ENCODE data around the gene TSGA10IP.

The TSGA10IP gene

DNA sequence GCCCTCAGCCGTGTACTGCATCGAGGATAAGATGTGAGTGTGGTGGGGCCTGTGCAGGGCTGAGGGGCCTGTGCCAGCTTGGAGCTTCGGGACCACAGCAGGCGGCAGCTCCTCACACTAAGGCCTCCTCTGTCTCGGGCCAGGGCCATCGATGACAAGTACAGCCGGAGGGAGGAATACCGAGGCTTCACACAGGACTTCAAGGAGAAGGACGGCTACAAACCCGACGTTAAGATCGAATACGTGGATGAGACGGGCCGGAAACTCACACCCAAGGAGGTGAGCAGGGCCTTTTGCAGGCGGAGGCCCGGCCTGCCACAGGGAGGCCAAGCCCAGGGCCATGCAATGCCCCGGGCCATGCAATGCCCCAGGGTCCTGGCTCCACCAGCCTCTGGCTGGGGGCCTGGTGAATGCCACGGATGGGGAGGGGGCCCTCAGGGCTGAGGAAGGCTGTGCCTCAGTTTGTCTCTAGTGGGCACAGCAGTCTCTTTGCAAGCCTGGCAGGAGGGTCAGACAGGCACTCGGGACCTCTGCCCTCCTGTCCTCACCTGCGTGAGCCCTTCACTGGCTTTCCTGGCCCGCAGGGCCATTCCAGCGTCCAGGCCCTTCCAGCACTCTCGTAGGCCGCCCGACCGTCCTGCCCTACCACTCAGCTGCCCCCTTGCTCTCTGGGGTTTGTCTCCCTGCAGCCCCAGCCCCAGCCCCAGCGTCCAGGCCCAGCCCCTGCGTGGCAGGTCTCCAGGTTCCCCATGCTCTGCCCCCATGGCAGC, 32.5 kb downstream of the TSGA10IP start:
- DNase-seq: no peak

DNA sequence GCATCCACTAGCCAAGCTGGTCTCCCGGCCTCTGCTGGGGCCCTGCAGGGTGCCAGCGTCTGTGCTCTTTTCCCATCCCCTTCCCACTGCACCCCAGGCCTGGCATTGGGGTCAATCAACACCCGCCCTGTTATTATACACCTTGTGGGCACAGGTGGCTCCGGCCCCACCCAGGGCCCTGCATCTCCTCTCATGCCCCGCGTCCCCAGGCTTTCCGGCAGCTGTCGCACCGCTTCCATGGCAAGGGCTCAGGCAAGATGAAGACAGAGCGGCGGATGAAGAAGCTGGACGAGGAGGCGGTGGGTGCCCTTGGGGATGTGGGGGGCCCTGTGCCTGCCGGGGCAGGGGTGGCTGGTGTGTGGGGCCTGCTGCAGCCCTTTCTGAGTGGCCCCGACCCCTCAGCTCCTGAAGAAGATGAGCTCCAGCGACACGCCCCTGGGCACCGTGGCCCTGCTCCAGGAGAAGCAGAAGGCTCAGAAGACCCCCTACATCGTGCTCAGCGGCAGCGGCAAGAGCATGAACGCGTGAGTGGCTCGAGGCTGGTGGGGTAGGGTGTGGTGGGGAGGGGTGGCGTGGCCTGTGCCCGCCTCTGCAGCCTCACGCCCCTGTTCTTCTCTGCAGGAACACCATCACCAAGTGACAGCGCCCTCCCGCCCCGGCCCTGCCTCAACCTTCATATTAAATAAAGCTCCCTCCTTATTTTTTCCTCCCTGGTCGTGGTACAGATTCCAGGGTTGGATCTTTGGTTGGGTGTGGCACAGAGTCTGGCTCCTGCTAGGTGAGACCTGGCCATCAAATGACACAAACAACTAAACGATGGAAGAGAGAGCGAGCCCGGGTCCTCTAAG, 33.3 kb downstream of the TSGA10IP start:
- DNase-seq: no peak

DNA sequence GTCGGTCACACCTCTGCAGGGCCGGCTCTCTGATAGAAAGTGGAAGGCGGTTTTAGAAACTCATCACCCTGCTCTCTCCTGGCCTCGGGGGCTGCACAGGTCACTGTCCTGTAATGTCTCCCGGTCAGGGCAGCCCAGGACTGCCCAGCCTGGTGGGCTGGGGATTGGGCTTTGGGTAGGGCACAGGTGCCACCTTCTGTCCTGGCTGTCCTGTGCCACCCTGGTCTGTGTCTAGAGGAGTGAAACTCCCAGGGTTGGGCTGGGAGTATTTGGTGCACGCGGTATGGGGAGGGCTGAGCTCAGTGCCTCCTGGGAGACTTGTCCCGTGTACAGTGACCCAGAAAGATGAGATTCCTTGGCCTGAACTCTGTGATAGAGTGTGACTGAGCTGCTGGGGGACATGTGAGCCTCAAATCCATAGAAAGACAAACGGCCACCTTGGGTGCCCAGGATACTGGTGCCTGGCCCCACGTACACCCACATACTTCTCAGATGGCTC, 34.0 kb downstream of the TSGA10IP start:
- no peak for DNase-seq

DNA sequence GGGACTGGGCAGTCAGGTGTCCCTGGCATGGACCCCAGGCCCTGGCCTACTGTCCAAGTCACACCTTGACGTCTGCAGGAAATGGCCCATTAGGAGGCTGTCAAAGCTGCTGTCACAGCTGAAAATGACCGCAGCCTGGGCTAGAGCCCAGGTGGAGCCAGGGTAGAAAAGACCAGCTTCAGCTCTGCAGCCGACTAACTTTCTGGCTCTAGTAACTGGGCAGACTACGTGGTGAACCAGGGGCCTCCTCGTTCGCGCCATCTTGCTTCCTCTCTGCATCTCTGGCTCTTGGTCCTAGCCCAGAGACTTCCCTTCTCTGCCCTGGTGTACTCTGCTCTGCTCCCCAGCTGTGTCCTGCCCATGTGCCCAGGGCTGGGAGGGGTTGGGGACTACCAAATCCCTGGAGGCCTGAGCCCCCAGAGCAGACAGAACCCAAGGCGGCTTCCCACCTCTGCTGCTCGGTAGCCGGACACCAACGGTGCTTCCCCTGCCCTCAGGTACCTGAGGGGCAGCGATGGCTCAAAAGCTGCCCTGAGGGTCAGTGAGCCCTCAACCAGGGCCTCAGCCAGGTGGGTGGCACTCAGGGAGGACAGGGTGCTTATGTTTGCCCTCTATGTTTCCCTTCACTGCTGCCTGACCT, 35.9 kb downstream of the TSGA10IP start:
- DNase-seq: no peak

DNA sequence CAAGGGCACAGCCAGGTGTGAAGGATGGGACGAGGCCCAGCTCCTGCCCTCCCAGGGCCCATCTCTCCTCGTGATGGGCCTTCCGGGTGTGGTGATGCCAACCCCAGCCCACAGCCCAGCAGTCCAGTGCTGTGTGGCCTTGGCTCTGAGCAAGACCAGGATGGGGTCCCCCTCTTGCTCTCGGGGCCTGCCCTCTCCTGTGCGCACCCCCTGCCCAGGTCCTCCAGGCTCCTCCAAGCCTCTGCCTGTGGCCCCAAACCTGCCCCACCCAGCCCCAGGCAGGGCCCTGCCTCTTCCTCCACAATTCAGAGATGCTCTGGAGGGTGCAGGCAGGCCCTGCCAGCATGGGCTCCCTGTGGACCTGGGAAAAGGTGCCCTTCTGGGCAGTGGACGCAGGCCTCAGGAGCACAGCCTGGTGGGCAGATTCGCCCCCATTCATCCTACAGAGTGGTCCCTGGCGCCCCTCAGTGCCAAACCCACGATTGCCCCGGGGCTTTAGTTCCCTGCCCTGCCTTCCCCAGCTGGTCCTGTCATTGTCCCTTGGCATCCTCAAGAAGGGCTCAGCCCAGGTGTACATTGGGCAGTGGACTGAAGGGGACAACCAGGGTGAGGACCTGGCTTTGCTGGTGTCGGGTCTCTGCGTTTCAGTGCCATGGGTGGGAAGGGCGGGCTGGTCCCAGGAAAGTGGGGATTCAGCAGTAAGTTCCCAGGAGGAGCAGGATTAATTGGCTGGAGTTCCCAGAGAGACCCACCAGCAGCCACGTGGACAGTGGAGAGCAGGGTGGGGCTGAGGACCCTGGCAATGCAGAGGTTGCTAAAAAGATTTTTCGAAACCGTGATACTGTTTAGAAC, 36.9 kb downstream of the TSGA10IP start:
- no peak for DNase-seq

DNA sequence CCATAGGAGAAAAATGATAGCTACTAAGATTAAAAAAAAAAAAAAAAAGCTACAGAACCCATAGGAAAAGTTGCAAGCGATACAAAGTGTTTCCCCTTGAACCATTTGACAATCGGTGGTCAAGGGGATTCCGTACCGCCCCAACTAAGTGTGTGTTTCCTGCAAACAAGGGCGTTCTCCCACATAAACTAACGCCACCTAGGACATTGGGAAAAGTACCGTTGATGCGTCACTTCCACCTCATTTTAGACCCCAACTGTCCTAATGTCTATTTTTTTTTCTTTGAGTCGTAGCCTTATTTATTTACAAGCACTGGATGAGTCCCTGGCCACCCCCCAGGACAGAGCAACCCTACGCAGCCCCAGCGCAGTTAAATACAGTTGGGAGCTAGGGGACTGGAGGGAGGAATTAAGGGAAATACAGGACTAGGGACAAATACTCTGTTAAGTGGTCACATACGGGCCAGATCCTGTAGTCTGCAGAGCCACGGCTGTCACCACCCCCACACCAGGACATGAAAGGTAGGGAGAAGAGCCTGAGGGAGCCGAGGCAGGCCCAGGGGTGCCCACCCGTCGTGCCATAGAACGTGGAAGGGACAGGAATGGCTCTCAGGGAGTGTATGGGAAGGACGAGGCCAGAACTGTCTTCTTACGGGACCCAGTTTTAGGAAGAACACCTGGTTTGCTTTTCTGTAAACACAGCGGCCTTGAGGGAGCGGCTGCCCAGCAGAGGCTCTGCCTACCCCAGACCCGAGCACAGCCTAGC, 37.7 kb downstream of the TSGA10IP start:
- no peak for DNase-seq

DNA sequence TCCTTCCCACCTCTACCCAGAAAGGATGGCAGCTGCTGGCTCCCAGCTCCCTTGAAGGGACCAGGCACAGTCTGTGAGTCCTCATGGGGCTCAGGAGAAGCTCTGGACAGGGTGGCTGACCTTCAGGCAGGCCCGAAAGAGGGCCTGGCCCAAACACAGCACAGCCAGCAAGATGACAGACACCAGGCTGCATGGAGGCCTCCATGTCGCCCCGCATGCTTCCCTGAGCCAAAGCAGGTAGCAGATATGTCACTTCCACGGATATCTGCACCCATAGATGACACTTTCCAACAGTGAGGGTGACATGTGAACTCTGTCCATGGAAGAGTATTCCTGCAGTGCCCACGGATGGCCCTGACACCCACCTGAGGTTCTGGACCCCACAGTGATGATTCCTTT, 38.3 kb downstream of the TSGA10IP start:
- DNase-seq: no peak

DNA sequence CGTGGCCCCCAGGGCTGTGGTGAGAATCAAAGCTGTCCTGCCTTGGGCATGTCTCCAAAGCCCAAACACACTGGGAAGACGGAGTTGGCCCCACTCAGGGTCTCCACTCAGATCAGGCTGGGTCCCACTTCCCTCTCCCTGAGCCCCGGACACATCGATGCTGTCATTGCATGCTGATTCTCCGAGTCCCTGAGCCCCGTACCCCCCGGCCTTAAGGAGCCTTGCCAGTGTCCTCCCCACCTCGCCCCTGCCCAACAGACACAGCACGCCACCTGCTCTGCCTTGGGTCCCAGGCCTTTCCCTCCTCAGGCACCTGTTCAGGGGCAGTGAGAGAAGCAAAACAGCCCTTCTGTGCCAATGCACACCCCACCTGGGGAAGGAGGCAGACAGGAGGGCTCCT, 42.1 kb downstream of the TSGA10IP start:
- DNase-seq: no peak

DNA sequence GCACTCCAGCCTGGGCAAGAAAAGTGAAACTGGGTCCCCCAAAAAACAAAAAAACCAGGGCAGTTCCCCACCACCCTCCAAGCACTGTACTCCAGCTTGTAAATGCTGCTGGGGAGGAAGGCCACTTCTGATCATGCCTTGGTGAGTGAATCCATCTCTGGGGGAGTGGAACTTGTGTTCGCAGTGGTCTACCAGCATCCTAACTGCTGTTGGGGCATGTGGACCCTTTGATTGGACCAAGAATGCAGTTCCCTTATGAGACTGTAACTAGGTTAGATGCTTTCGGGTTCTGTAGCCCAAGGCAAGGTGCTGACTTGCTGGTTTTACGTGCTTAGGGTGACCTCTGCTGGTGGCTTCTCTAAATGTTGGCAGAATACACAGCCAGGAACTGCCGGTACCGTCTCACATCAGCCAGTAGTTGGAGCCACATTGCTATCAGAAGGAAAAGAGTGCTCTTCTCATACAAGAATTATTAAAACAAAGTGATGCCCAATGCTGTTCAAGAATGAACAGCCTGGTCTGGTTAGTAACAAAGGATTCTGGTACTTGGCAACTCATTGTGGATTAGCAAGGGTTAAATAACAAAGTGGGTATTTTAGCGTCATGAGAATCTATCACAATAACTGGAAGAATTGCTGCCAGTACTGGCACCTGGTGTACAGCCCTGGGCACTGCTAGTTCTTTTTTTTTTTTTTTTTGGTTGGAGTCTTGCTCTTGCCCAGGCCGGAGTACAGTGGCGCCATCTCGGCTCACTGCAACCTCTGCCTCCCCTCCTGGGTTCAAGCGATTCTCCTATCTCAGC, 43.7 kb downstream of the TSGA10IP start:
- DNase-seq: peak; percentile 96

DNA sequence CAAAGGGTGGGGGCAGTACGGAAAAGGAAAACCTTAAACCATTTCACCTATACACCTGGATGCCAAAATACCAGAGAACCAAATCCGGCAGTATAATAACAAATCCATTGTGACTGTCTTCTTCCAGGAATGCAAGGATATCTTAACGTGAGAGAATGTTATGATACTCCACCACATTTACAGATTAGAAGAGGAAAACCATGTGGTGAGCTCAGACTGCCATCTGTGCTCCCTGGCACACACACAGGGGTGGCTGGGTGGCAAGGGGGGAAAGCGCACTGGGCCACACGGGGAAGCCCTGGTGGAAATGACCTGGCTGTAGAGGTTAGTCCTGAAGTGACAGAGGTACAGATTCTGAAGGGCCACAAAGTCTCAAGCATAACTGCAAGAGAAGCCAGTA, 46.8 kb downstream of the TSGA10IP start:
- no peak for DNase-seq

DNA sequence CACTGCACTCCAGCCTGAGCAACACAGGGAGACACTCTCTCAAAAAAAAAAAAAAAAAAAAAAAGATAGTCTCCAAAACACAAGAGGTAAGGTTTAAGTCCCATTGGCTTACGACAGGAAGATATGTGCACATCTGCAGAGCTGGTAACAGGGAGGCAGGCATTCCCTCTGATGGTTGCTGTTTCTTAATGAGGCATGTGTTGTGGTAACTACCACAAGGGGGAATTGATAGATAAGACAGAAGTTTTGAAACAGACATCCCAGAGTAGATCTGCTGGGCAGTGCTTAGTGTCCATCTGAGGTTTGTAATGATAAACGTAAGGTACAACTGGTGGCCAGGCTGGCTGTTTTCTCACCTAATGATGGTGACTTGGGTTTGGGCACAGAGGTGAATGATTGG, 52.0 kb downstream of the TSGA10IP start:
- DNase-seq: no peak

DNA sequence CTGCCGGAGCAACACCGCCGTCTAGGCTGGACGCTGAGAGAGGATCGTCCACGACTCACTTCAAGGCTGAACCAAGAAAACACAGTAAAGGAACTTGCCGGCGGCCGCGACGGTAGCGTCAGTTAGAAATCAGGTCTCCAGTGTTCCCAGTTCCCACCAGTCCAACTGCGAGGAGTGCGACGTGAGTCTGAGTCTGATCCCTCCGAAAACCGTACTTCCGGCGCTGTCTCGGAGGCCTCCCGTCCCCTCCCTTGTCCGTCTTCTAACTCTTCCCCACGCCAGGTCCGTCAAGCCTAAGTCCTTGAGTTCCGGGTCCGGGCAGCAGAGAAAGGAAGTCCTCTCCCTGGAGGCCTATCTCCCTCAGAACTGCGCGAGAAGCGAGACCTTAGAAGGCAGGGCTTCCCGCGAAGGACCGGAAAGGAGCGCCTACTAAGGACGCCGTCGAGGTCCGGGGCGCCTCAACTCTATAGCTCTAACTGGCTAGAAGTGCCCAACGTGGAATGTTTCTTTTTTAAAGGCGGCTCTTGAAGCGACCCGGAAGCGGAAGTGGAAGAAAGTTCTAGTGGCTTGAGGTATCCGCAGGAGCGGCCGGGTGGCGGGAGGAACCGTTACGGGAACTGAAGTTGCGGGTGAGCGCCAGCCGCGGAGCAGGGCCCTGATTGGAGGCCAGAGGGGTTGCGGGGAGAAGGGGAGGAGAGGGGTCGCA, 56.8 kb downstream of the TSGA10IP start, which contains the start of the genes BANF1 and EIF1AD:
BANF1 (plus strand) TSS at position 562 of the 706 bp plus-strand sequence. CDS start 748 bp downstream, outside the sequence.
EIF1AD (minus strand) TSS at position 216 of the 706 bp plus-strand sequence. CDS start 1,768 bp downstream, outside the sequence.
- DNase-seq: peak; percentile 98

DNA sequence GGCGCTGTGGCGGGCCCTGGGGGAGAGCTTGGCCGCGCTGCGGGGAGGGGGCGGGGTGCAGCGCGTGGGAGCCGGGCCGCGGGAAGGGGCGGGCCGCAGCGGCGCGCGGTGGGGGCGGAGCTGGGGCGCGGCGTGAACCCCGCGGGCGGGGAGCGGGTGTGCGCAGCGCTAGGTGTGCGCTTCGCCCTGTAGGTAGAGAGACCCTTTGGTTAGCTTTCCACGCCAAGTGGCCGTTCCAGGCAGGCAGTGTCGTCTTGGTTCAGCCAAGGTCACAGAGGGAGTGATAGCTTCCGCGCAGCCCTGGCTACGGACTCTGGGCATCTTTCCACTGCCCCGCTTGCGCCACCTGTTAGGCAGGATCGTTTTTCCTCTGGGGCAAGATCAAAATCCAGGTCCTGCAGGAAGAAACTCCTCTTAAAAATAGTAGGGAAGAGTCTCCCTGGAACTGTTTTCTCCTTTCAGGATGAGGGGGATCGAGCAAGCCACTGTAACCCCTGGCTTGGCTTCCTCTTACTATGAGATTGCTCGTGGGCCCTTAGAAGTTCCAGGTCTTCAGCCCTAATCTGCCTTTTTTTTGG, 57.5 kb downstream of the TSGA10IP start:
- DNase-seq: no peak

DNA sequence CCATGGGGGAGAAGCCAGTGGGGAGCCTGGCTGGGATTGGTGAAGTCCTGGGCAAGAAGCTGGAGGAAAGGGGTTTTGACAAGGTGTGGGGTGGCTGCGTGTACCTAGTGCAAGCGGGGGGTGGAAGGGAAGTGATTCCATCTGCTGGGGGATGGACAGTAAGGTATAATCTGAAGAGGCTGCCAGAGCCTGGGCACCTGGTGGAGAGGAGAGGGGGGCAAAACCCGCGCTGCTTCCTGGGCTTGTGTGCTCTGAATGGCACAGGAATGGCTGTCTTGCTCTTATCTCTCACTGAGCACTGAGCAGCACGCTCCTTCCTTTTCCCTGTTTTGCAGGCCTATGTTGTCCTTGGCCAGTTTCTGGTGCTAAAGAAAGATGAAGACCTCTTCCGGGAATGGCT, 58.0 kb downstream of the TSGA10IP start:
- no peak for DNase-seq

DNA sequence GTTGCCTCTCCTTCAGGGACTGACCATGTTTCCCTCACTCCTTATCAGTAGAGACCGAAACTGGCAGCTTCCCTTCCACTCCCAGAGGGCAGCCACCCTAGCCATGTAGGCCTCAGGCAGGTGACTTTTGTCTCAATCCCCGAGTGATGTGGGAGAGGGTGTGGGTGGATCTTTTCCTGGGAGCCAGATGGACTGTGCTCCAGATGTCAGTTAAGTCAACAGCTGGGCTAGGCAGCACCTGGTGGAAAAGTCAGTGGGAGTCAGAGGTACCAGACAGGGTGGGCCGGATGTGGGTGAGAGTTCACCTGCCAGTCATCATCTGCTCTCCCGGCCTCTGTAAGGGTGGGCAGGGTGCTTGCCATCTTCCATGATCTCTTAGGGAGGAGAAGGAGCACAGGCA, 58.9 kb downstream of the TSGA10IP start:
- DNase-seq: no peak

DNA sequence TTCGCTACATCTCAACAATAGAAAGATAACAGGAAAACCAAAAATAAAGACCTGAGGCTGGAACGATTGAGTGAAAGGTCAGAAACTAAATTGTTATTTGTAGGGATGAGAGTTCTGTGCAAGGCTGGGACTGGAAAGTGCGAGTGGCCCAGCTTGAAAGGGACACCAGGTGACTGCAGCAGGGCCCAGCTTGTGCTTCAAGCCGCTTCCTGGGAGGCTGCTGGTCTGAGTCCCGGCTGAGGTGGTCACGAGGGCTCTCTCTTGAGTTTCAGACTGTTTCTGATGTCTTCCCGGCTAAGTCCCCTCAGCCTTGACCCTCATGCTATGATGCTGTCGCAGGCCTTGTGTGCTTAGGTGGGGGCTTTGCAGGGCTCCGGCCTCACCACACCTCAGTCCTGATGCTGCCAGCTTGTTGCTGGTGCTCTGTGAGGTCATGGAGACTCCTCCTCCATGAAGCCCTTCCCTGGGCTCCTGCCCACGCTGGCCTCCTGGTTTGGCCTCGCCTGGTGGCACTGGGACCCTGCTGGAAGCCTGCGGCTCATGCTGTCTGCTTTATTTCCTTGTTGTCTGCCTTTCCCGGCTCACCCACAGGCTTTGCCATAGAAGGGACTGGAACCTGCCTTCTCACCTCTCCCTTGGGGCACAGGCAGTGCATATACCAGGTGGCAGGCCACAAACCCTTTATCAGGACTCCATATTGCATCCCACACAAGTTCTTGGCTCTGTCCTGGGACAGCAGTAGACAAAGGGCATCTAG, 61.0 kb downstream of the TSGA10IP start:
- DNase-seq: no peak

DNA sequence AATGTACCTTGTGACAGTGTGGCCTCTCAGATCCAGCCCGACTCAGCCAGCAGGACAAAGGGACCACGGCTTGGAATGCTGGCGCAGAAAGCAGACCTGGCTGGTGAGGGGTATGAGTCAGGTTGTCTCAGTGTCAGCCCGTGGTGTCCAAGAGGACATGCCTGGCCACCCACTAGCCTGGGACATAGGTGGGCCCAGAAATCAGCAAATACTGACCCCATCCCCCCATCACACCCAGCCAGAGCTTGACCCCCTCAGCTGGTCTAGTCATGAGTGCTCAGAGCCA, 61.6 kb downstream of the TSGA10IP start:
- no peak for DNase-seq

DNA sequence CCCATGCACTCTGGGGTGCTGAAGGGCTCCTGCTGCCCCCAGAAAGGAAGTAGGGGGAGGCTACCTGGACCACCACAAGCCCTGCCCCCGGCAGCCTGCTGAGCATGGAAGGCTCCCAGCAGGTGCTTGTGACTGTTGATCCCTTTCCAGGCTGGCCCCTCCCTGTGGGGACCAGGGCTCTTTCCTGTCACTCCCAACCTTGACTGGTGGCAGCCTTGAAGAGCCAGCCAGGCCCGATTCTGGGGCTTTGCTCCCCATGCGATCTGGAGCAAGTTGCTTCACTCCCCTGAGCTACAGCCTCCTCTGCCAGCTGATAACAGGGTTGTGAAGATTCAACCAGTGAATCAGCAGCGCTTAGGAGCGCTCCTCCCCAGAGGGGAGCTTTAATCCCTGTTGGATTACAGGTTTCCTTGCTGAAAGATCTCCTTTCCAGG, 61.9 kb downstream of the TSGA10IP start:
- no peak for DNase-seq

DNA sequence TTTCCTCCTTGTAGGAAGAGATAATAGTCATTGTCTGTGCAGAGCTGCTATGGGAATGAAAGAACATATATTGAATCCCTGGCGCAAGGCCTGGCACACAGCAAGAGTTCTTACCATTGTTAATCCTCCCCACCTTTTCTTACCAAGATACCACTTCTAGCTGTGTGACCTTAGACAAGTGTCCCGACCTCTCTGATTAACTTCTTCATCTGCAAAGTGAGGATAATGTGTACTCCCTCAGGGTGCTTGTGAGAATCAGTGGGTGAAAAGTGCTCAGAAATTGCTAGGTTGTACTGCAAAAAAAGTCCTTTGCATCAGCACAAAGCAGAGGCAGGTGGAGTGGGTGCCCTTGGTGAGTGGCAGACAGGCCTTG, 62.8 kb downstream of the TSGA10IP start:
- no peak for DNase-seq
